IPS-18c (cell line): Measurements from ENCODE around the gene CCDC177.

ENCODE experiments used
- H3K4me3 ChIP-seq: 2 replicates; pipeline ENCODE4 v1.7.0; 2013; ENCODE audit warnings: low read depth, mild to moderate bottlenecking, low read length, moderate library complexity; ENCODE audit not compliant: insufficient read depth
- H3K9me3 ChIP-seq: one replicate; pipeline ENCODE4 v1.6.1; 2013; ENCODE audit warnings: mild to moderate bottlenecking, low read length, moderate library complexity; ENCODE audit not compliant: control insufficient read depth, insufficient read depth

CCDC177 gene

DNA sequence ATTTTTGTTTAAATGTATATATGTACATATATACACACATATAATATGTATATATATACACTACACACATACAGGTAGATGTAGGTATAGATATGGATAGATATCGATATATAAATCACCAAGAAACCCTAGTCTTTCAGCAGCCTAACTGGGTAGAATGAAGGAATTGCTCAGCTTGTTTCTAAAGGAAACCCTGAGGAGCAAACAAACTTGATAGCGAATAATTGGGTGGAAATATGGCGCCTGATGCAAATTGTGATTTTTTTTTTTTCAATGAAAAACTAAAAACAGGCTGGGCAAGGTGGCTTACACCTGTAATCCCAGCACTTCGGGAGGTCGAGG lies 254 bp upstream of the CCDC177 start:
- no peak overlapping the region for H3K4me3 ChIP-seq
- H3K9me3 ChIP-seq: peaks cover 17% of the 10 kb centered on the region

DNA sequence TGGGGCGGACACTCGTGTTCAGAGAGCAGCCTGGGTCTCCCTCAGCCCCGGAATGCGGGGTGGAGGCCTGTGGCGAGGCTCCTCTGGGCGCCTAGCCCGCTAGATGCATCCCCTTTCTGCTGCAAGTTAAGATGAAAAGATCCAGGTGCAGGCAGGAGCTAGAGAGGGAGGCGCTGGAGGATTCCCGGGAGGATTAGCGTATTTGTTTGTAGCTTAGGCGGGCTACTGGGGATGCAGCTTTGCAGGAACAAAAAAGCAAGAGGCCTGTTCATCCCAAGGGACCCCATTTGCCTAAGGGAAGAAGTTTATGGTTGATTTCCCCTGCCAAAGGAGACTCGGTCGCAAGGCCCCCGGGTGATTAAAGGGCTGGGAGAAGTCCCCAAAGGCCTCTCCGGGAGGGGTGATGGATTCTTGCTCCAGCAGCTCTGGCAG lies 824 bp downstream of the CCDC177 start:
- Histone ChIP-seq H3K4me3 (peak overlapping the region; percentile 67), H3K9me3 (peaks cover 17% of the 10 kb centered on the region)

DNA sequence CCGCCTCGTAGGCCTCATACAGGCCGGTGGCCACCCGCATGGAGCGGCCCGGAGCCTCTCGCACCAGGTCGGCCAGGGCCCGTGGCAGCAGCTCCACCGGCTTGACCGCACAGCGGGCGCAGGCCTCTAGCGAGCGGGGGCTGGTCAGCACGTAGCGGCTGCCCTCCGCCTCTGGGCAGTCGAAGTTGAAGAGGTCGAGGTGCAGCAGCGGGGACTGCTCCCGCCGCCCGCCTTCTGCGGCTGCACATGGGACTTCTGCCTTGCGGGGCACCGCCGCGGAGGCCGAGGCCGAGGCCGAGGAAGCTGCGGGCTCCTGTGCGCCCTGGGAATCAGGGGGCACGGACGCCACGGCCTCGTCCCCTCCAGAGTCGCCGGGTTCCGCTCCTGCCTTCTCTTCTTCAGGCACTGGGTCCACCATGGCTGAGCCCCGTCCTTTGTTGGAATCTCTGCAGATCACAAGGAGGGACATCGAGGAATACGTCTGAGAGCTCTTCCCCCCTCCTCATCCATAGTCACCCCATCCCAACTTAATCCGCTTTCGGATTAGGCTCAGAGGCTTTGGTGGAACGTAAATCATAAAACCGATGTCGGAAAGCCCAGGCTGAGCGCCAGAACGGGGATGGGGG lies 1.4 kb downstream of the CCDC177 start:
- H3K4me3 ChIP-seq: peak overlapping the region; percentile 67
- H3K9me3 ChIP-seq: peaks cover 17% of the 10 kb centered on the region

DNA sequence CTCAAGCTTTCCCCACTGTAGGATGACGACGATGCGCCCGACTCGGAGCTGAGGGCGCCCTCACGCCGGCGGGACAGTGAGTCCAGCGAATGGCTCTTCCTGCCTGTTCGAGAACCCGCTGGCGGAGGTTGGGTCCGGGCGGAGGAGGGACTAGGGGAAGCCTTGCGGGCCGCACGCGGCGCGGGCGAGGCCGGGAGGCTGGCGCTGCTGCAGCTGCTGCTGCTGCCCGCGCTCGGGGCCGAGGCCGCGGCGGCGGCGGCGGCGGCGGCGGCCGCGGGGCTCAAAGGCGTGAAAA lies 1.9 kb downstream of the CCDC177 start:
- Histone ChIP-seq H3K9me3 (peaks cover 17% of the 10 kb centered on the region), H3K4me3 (0 out of 2 replicates have a peak overlapping the region, but pooled peaks have one; percentile 15)

DNA sequence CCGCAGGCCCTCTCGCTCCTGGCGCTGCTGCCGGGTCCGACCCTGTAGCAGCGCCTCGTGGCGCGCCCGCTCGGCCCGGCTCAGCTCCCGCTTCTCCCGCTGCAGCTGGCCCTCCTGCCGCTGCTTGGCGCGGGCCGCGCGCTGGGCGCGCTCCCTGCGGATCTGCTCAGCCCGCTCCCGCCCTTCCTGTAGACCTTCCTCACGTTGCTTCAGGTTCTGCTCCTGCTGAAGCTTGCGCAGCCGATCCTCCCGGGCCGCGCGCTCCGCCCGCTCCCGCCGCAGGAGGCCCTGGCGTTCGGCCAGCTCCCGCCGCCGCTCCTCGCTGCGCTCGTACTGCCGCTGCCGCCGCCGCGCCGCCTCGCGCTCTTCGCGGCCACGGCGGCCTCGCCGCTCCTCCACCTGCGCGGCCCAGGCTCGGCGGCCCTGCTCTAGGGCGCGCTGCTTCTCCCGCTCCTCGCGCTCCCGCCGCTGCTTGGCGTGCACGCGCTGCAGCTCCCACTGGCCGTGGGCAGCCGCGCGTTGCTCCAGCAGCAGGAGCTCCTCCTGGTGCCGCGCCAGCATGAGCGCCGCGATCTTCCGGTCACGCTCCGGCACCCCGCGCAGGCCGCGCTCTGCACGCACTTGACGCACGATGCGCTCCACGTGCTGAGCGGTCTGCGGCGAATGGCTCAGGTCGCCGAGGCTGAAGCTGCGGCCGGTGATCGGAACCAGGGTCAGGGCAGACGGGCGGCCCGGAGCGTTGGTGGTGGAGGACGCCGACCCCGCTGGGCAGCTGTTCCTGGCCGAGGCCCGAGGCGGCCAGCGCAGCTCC lies 2.4 kb downstream of the CCDC177 start:
- Histone ChIP-seq H3K9me3 (peaks cover 17% of the 10 kb centered on the region), H3K4me3 (peak overlapping the region; percentile 43)

DNA sequence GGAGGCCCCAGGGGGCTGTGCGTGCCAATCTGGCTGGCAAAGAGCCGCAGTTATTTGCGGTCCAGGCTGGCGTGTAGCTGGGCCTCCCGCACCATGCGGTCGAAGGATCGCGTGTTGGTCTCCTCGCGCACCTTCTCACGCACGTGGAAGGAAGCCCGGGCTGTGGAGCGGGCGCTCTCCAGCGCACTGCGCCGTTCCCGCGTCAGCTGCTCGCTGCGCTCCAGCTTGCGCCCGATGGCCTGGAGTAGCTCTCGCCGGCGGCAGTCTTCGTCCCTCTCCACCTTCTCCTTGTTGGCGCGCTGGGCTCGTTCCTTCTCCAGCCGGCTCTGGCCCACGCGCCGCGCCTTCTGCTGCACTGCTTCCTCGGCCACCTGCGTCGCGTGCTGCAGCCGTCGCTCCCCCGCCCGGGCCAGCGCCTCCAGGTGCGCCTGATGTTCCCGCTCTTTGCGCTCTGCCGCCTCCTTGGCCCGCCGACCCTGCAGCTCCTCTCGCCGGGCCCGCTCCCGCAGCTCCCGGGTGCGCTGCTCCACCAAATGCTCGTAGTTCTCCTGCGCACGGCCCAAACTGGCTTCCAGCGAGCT lies 3.1 kb downstream of the CCDC177 start:
- H3K4me3 ChIP-seq: peak overlapping the region; percentile 43
- H3K9me3 ChIP-seq: peaks cover 15% of the 10 kb centered on the region

DNA sequence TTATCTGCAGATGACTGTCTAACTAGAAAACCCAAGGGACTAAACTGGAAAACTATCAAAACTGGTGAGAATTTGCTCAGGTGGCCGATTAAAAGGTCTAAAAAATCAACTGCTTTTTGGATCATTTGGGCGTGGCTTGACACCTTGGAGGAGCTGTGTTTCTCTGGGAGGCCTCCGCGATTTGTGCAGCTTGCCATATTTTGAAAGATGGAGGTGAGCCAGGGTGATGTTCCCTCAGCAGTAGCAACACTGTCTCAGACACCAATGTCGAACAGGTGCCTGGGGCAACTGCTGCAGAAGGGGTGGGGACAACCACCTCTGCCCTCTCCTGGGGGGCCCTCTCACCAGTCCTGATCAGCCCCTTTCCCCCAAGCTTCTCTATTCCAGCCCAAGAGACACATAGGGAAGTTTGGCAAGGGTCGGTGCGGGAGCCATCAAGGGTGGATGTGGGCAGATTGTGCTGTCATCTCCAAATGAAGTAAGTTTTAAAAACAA lies 3.8 kb downstream of the CCDC177 start:
- H3K4me3 ChIP-seq: no peak overlapping the region

DNA sequence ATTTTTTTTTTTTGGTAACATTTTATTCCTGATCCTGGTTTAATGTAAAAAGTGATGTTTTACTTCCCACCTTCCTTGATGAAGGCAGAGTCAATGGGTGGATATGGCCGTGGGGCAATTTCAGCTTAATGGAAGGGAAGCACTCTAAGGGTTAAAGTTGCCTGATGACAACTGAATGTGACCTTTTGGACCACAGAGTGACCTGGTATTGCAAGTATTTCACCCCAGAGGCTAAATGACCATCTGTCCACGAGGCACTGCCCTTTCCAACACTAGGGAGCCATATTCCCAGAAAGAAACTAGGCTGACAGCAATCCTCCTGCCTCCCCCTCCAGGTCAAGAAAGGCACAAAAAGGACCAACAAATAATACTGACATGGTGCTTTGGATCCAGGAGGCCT lies 4.8 kb downstream of the CCDC177 start:
- Histone ChIP-seq H3K4me3 (no peak overlapping the region), H3K9me3 (peaks cover 15% of the 10 kb centered on the region)

More for the DNA sequence above, 3.8 kb downstream of the CCDC177 start:
- H3K9me3 ChIP-seq: peaks cover 15% of the 10 kb centered on the region

DNA sequence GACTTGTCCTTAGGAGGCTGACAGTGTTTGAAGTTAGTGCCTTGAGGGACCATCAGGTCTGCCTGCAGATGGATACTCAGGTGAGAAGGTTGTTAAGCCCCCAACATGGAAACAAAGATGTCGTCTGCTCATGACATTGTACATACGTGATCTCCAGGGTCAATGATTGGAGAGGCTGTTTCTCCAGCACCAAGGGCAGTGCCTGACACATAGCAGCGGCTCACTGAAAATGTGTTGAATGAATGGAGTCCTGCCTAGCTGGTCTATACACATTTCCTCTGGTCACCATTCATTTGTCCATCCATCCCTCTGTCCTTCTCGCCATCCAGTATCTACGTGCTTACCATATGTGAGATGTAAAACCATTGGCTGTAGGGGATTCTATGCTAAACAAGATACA lies 7.1 kb downstream of the CCDC177 start:
- Histone ChIP-seq H3K9me3 (peaks cover 11% of the 10 kb centered on the region), H3K4me3 (no peak overlapping the region)

DNA sequence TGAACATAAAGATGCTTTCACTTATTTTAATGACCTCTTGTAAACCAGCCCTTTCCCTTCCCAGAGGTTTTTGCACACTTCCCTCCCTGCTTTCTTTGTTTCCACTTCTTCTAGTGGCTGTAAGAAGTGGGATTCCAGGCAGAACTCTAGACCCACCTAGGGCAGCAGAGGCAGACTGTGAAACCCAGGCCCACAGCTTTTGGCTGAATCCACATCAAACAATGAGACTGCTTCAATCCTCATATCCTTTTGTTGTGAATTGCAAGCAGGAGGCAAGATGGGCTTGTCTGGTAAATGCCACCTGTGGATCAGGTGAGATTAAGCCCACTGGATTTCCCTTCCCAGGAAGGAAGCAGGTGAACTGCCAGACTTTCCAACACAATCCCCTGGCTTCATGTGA lies 12.8 kb downstream of the CCDC177 start:
- H3K4me3 ChIP-seq: no peak overlapping the region
- no peaks in the 10 kb centered on the region for H3K9me3 ChIP-seq

DNA sequence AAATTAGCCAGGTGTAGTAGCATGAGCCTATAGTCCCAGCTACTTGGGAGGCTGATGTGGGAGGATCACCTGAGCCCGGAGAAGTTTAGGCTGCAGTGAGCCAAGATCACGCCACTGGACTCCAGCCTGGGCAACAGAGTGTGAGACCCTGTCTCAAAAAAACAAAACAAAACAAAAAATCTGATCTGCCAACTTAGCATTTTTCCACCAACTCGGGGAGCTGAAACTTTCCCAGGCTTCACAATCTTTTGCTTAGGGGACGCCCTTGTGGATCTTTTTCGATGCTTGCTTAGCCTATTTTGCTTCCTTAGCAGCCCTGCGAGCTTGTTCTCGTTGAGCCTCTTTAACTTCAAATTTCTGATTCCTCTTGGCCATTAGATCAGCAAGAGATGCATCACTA lies 13.8 kb downstream of the CCDC177 start:
- Histone ChIP-seq H3K9me3 (no peaks in the 10 kb centered on the region), H3K4me3 (no peak overlapping the region)

DNA sequence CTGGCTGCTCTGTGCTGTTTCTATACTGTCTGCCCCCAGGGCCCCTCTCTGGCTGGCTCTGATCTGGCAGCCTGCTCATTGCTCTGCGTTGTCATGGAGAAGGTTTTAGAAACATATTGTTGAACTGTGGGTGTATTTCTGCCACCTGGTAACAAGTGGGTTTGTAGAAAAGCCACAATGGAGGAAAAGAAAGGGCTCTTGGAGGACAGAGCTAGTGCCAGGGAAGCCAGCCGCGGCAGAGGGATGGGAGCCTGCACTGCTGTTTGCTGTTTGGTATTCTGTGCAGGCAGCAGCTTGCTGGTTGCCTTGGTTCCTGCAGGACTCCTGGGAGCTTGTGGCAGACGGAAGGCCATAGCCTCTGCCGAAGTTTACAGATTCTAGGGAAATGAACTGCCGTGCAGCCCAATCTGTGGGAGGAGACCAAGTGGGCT lies 15.1 kb downstream of the CCDC177 start:
- no peaks in the 10 kb centered on the region for H3K9me3 ChIP-seq

DNA sequence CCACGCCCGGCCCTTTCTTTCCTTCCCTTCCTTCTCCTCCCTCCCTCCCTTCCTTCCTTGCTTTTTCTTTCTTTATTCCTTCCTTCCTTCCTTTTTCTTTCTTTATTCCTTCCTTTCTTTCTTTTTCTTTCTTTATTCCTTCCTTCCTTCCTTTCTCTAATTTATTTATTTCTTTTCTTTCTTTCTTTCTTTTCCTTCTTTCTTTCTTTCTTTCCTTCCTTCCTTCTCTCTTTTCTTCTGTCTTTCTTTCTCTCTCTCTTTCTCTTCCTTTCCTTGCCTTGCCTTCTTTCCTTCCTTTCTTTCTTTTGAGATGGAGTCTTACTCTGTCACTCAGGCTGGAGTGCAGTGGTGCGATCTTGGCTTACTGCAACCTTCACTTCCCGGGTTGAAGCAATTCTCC lies 15.9 kb downstream of the CCDC177 start:
- H3K9me3 ChIP-seq: no peaks in the 10 kb centered on the region
- H3K4me3 ChIP-seq: no peak overlapping the region

More for the DNA sequence above, 15.1 kb downstream of the CCDC177 start:
- no peak overlapping the region for H3K4me3 ChIP-seq

DNA sequence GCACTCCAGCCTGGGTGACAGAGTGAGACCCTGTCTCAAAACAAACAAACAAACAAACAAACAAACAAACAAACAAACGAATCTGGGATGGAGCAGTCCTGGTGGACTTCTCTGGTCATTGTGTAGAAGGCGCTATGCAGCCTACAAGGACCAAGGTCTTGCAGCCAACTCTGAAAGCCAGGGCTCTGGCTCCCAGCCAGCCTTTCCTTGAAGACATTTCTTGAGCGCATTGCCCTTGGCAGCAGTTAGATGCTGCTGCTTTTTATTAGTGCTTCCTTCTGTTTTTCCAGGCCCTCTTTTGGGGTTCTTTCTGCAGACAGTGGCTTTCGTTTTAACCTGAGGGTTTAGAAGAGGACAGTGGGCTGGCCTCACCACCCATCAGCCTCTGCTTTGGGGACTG lies 20.2 kb downstream of the CCDC177 start:
- no peaks in the 10 kb centered on the region for H3K9me3 ChIP-seq
- no peak overlapping the region for H3K4me3 ChIP-seq

DNA sequence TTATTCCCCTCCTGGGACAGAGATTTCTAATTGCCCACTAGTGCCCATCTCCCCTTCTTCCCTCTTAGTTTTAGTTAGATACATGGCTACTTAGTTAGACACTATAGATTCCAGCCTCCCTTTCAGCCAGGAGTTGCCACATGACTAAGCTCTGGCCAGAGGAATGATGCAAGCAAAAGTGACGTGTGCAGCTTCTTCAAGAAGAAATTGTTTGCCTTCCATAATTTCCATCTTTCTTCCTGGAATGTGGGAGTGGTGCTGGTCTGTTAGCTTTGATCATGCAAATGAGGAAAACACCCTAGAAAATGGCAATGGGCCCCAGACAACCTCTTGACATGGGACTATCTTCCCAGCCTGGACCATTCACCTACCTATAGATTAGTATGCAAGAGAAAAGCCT lies 21.4 kb downstream of the CCDC177 start:
- Histone ChIP-seq H3K4me3 (no peak overlapping the region), H3K9me3 (no peaks in the 10 kb centered on the region)

DNA sequence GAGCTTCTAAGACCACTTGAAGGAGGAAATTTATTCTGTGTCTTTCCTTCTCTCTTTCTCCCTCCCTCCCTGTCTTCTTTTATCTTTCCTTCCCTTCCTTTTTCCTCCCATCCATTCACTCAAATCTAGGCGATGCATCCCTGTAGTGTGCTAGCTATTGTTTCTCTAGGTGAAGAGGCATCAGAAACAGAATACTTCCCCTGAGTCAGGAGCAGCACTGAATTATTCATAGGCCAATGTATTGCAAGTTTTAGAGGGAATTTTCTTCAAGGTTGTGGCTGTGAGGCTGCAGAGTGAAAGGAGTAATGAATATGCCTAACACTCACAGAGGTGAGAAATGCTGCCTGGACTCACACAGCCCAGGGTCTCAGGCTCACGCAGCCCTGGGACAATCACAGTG lies 23.2 kb downstream of the CCDC177 start:
- Histone ChIP-seq H3K4me3 (no peak overlapping the region), H3K9me3 (no peaks in the 10 kb centered on the region)

DNA sequence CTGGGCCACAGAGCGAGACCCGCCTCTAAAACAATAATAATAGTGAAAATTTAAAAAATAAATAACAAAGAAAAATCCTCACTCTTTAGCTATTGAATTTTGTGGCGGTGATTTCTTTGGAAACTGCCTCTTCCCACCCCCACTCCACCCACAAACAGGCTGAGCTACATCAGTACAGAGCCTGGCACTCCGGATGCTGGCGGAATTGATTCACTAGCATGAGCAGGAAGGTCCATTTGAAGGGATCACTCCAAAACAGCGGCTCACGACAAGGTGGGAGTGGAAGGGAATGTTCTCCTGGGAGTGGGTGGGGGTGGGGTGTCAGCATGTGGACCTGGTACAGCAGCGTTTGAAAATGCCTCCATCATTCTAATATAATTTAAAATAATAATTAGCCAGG lies 26.1 kb downstream of the CCDC177 start:
- H3K4me3 ChIP-seq: no peak overlapping the region
- H3K9me3 ChIP-seq: no peaks in the 10 kb centered on the region

DNA sequence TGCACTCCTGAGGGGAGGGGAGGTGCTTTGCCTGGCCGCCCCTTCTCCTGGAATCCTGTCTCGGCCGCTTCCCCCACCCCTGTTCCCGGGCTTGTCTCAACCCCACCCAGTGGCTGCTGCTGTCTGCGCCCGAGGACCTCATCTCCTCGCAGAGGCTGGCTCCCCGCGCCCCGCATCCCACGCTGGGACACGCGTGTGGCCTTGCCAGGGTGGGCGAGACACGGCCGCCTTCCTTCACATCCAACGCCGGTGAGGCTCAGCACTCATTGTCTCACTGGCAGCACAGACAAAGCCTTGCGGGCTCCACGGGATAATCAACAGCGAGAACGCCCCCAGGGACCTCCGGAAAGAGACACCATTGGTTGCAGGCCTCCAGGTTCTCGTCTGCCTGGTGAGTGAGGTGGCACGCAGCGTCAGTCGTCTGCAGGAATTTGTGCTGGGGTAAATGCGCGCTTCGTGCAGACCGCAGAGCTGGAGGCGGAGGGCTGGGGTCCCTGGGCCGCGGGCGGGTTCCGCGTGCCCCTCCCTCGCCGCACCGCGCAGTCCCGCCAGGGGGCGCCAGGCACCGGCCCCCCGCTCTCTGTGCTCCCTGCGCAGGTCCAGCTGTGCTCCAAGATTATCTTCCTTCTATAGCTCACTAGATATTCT lies 26.8 kb downstream of the CCDC177 start:
- no peaks in the 10 kb centered on the region for H3K9me3 ChIP-seq
- H3K4me3 ChIP-seq: peak overlapping the region; percentile 51
